PC-3 (cell line): ENCODE measurements around the gene PADI1.

Experiments
- CTCF ChIP-seq: fragments of 300-600 bp; sonication (generic); conservative IDR thresholded peaks from 2 replicates; pipeline ENCODE4 v1.5.1; 2017; ENCODE audit warnings: antibody characterized with exemption, low read depth, mild to moderate bottlenecking, low read length
- EZH2 ChIP-seq: fragments of 300-600 bp; sonication (generic); IDR thresholded peaks from one replicate; pipeline ENCODE4 v1.6.1; 2017; ENCODE audit warnings: antibody characterized with exemption, mild to moderate bottlenecking, low read length; ENCODE audit not compliant: unreplicated experiment

- TF ChIP-seq CTCF (no peak), EZH2 (no peak)
Measured at GRCh38 chr1:17161137-17161740, 43.7 kb upstream of the PADI1 start.
